Astrocyte of the cerebellum (primary cell): Measurements from ENCODE around the gene SFSWAP.

Source experiments
- DNase-seq: peaks from one replicate; pipeline ENCODE4 v3.0.0-alpha.2; 2011; ENCODE audit warnings: low read depth
- H3K4me3 ChIP-seq: 2 replicates; pipeline ENCODE4 v1.5.1; 2011; ENCODE audit warnings: mild to moderate bottlenecking, low read depth, low read length, moderate library complexity
- in situ Hi-C: cut with HindIII; loops from 2 replicates; pipeline ENCODE4 v1.10.0; 2017; ENCODE audit warnings: low sequenced_read_pairs
- TF ChIP-seq, protein P1 (sequence below): IDR thresholded peaks from 2 replicates; pipeline ENCODE4 v1.5.1; 2012; ENCODE audit warnings: low read length, low read depth, moderate library complexity, mild to moderate bottlenecking; ENCODE audit errors: missing control alignments

SFSWAP gene

DNA sequence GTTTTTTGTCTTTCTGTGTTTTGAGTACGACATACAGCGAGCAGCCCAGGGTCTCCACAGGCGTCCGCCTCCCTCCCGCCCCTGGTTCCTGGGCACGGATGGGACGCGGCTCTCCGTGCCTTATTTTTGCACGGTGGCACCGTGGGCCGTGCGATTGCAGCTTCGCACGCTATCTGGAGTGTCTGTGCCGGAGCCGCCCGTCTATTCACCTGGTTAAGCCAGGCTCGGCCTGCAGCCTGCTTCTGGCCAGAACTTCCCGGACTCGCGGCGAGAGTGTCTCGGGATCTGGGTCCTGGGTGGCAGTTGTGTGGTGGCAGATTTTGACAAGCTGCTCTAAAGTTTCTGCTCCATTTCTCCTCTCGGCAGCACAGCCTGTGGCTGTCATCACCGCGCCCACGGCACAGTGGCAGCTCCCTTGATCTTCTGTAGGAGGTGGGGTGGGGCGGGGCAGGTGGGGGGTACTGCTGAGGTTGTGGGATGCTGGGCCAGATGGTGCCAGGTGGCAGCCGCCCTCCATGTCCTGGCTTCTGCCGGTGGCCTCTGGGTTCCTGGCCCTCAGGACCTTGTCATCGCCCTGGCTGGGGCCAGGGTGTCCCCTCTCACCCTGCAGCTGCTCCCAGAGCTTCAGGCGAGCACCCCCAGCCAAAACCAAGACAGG is 120.2 kb downstream of the SFSWAP start:
- DNase-seq: no peak
- in situ Hi-C loops: no loop called here
- TF ChIP-seq, protein P1, sequence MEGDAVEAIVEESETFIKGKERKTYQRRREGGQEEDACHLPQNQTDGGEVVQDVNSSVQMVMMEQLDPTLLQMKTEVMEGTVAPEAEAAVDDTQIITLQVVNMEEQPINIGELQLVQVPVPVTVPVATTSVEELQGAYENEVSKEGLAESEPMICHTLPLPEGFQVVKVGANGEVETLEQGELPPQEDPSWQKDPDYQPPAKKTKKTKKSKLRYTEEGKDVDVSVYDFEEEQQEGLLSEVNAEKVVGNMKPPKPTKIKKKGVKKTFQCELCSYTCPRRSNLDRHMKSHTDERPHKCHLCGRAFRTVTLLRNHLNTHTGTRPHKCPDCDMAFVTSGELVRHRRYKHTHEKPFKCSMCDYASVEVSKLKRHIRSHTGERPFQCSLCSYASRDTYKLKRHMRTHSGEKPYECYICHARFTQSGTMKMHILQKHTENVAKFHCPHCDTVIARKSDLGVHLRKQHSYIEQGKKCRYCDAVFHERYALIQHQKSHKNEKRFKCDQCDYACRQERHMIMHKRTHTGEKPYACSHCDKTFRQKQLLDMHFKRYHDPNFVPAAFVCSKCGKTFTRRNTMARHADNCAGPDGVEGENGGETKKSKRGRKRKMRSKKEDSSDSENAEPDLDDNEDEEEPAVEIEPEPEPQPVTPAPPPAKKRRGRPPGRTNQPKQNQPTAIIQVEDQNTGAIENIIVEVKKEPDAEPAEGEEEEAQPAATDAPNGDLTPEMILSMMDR: no peak

DNA sequence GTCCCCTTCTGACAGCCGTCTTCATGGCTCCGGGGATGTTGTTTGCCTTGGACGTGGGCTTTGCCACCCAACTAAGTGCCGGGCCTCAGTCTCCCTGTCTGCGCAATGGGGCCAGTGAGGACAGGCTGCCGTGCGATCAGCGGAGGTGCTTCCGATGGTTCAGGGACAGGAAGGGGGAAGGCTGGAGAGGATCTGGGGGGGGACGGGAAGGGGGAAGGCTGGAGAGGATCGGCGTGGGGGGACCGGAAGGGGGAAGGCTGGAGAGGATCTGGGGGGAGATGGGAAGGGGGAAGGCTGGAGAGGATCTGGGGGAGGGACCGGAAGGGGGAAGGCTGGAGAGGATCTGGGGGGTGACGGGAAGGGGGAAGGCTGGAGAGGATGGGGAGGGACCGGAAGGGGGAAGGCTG is 120.7 kb downstream of the SFSWAP start:
- DNase-seq: no peak
- H3K4me3 ChIP-seq: peak overlapping the region; percentile 45

More for the DNA sequence above, 120.2 kb downstream of the SFSWAP start:
- H3K4me3 ChIP-seq: peak overlapping the region; percentile 45

DNA sequence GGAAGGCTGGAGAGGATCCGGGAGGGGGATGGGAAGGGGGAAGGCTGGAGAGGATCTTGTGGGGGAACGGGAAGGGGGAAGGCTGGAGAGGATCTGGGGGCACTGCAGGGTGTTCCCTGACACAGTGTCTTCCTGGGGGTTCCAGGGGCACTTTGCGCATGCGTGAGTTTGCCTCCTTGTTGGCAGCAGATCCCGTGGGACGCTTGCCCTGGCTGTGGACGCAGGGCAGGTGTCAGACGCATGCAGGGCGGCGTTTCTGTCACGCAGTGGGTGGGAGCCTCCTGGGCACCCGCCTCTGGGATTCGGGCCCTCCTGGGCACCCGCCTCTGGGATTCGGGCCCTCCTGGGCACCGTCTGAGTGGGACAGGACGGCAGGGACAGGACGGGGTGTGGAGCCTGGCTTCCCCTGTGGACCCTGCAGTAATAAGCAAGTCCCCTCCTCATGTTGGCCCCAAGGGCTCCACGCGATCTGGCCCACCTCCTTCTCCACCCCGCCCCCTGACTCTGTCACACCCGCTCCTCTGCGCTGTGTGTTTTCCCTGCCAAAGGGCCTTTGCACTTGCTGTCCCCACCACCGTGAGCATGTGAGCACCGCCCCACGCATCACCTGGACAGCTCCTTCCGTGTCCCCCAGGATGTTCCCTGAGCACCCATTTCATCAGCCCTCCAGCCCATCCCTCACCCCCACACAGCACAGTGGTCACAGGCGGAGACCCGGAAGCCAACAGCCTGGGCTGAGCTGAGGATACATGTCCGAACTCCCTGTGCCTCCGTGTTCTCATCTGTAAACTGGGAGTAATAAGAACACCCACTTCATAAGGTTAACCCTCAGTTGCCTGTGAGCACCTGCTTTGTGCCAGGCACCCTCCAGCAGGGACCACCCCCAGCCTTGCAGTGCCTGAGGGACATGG is 121.7 kb downstream of the SFSWAP start:
- TF ChIP-seq, protein P1: no peak
- in situ Hi-C loops: no loop called here
- no peak for DNase-seq
- peak overlapping the region; percentile 29 for H3K4me3 ChIP-seq

More for the DNA sequence above, 120.7 kb downstream of the SFSWAP start:
- TF ChIP-seq, protein P1: no peak
- in situ Hi-C loops: no loop called here

DNA sequence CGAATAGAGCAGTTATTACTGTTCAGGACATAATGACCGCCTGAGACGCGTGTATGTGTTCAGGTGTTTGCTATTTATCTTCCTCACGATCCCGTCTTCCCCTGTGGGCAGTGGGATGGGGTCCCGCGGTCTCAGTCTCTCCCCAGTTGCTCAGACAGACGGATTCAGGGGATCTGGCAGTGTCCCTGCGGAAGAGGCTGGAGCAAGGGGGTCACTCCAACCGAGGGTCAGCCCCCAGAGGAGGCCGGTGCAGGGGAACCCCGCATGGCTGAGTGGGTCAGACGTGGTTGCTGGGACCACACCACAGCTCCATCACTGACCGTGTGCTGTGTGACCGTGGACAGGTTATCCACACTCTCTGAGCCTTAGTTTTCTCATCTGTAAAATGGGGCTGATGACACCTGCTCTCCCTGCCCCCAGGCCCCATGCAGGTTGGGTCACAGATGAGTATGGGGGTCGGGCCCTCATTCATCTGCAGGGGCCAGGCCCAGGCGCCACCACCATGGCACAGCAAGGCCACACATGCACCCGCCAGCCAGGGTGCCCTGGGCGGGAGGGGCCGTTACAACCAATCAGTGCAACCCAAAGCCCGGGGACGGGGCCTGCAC is 122.5 kb downstream of the SFSWAP start:
- in situ Hi-C loops: no loop called here
- TF ChIP-seq, protein P1: no peak
- H3K4me3 ChIP-seq: no peak overlapping the region
- DNase-seq: no peak

DNA sequence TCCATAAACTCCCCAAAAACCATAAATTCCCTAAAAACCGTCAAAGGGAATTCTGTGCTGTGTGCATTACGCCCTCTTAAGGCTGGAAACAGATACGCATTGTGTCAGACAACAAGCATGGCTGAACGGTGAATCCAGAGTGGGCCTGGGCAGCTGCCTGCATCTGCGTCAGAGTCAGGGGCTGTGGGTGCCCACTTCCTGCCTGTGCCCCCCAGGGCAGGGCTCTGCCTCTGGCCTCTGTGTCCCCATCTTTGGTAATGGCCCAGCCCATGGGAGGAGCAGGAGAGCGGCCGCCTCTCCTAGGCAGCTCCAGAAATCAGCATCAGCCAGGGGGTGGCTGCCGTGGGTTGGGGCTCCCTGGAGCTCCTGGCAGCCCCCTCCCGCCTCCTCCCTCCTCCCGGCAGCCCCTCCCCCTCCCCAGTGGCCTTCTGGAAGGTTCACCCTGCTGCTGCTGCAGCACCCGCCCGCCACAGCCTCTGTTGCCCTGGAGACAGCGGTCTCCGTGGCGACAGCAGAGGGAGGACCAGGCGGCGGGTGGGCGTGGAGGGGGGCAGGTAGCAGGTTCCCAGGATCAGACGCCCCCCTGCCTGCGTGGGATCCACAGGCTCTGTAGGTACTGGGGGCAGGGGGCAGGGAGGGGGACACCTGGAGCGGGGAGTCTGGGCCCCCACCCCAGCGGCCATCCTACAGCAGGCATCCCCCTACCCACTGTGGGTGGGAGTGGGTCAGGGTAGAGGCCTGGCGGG is 123.2 kb downstream of the SFSWAP start:
- no peak overlapping the region for H3K4me3 ChIP-seq
- no peak for DNase-seq
- TF ChIP-seq, protein P1: peak; percentile 70
- in situ Hi-C loops: no loop called here
